ENCODE measurements around the gene PAPPA.

Gene PAPPA

DNA sequence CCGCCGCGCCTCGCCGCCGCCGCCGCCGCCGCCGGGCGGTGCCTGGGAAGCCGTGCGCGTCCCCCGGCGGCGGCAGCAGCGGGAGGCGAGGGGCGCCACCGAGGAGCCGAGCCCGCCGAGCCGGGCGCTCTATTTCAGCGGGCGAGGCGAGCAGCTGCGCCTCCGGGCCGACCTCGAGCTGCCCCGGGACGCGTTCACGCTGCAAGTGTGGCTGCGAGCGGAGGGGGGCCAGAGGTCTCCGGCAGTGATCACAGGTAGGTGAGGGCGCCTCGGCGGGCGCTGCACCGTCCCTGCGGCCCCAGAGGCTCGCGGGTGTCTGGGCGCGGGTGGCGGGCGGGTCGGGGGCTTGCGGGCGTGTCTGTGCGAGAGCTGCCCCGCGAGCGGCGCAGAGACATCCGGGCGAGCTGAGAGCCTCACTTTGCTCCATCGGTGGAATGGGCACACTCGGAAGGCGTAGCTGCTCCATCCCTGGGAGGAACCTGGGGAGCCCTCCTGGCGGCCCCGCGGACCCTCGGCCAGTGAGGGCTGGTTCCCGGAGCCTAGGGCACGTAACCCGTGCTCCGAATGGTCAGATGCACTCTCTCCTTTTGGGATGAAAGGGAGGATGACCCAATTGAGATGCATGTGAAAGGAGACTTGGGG, 864 bp downstream of the PAPPA start:
- no peak for DNase-seq

DNA sequence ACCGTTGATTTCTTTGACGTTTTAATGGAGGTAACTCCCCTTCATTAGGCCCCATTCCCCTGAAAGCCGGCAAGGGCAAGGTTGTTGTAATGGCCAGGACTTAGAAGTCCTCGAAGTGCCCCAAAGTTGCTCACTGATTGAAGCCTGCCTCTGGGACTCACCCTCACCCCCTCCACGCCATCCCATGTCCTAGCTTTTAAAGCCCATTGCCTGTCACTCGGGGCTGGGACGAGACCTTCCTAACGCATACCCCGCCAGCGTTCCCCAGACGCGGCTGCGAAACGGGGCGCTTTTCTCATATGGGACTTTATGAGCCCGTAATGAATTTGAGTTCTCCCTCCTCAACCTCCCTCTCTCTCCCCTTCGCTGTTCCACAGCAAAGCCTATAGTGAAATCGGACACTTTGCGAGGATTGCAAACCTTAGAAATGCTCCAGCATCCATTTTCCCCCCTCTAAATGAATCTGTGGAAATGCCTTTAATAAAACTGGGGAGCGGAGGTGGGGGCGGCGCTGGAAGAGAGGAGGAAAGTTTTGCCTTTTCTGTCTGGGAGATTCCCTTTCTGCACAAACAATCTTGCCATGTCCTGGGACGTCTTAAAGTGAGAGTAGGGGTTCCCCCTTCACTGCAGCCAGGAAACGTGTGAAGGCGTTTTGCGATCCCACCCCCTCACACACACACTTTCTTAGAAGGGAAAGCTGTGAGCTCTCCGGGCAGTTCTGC, 1.5 kb downstream of the PAPPA start:
- no peak for DNase-seq

DNA sequence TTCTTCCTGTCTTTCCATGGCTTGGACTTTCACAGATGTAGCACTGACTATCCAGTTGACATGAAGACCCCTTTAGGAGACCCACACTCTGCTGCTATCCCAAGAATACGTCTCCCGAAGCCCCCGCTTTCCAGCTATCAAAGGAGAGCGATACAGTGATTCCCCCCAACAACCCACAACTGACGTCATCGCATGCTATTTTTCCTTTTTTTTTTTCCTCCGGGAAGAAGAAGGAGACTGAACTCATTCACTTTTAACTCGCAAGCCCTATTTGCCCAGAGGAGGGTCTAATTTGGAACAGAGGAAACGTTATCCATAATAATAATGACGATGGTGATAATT, 2.1 kb downstream of the PAPPA start:
- no peak for DNase-seq

DNA sequence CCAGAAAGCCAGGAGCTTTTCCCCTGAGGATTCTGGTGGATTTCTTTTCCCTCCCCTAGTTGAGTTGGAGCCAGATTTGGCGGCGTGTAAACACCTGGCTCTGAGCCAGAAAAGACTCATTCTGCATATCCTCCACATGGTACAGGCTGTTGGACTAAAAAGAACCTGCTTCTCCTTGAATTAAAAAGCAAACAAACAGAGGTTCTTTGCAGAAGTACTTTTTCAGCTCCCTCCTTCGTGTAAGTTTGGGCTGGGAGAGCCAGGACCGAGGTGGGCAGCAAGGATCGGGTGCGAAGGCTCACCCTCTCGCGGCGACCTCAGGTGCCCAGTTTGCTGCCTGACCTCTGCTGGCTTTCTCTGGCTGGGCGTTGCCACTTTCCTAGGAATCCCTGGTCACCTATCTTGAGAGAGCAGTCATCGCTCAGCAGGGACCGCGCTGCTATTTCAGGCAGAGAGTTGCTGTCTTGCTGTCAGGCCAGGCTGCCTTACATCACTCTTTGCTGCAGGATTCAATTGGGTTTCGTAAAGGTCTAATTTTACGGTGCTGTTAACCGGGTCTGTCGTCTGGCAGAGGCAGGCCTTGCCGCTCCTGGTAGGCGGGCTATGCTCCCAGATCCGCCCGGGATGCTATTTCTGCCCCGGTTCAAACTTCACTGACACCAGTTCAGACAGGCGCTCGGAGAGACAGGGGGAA, 3.2 kb downstream of the PAPPA start:
- no peak for DNase-seq

DNA sequence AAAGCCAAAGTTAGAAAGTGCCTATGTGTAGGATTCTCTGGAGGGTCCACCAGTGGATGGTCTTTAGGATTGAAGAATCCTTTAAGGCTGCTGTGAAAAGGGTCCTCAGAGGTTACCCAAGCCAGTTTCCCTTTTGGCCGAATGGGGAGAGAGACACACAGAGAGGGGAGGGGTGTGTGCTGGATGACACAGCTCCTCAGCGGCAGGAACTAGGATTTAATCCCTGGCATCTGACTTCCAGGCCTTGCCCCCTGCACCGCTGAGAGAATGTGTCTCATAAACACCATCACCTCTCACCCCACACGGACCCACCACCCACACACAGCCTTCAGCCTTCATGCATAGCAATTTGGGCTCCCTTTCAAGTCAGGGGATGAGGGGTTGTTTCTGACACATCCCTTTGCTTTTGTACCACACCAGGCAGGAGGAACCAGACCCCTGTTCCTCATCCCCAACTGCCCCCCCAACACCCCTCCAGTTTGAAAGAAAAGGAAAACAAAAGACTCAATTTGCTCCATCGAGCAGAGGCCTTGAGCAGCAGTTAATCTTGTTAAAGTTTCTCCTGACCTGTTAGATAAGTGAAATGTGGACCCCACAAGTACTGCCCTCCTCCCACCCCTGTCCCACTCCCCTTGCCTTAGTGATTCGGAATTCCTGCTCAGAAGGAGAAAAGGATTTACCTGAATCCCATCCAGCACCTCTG, 4.0 kb downstream of the PAPPA start:
- DNase-seq: no peak

DNA sequence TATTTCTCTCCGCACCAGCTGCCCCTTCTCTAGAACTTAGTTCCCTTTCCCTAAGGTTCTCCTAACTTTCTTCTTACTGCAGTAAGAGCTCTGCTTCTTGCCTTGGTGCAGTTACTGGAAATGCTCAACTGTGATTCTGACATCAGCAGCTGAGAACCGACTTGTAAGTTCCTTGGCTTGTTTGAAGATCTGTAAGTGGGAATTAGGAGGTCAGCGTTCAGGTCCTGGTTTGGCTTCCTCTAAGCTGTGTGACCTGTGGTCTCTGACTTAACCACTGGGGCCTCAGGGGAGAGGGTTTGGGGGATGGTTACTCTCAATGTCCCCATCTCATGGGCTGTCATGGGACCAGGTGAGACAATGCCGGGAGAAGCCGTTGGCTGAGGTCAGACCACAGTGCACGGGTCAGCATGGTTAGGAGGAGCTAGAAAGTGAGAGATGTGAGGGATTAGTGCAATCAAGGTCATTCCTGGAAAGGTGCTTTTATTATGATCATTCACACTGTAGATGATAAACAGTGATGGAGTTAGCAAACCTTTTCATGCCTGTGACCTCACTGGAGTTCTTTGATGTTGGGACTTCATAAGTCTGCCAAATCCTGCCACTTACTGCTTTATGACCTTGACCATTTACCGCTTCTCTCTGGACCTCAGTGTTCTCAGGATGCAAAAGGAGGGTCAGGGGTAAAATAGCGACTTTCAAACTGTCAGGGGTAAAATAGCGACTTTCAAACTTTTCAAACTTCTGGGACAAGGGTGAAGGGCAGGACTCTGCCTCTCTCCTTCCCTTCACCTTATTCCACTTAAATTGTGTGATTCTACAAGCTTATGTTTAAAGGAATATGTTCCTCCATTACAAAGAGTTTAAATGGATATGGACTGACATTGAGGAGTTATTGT, 7.3 kb downstream of the PAPPA start:
- DNase-seq: no peak

DNA sequence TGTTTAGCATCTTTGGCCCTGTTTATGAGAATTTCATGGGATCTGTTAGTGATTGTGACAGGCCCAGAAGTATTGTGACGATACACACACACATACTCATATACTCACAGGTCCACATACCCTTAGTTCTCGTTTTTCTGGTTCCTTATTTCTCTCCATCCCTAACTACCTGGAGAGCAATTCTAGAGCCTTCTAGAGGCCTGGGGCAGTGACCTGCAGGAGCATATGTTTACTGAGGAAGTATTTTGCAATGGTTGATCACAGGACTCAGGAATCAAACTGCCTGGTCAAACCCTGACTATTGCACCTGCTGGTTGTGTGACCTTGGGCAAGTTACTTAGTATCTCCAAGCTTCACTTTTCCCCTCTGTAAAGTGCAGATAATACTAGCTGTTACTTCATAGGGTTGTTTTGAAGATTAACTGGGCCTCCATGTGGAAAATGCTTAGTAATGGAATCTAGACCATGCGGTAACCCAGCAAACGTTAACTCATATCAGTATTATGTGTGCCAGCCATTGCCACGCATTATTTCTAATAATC, 8.7 kb downstream of the PAPPA start:
- DNase-seq: no peak

DNA sequence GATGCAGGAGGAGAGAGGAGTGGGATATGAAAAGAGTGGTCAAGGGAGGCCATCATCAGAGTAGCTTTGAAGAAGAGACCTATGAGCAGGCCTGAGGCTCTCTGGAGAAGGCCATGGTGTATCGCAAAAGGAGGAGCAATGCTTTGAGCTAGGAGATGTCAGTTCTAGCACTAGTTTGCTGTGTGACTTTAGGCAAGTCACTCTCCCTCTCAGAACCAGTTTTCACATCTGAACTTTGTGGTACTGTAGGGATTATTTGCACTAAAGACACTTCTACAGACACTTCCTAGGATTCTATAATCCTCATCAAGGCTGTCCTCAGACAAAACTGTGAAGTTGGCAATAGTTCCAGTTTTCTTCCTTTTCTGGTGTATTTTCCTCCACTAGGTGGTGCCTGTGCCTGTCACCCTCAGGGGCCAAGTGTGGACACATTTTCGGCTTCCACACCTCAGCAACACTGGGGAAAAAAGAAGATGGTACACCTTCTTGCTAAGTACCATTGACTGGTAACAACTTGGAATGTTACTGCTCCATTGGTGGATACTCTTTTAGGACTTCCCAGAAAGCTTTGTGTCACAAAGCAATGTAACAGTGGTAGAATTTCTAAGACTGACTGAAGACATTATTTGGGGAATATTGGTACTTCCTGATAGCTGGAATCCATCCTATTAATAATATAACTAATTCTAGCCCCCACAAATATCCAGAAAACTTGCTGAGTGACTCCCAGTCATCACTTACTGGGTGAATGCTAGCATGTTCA, 9.9 kb downstream of the PAPPA start:
- no peak for DNase-seq

DNA sequence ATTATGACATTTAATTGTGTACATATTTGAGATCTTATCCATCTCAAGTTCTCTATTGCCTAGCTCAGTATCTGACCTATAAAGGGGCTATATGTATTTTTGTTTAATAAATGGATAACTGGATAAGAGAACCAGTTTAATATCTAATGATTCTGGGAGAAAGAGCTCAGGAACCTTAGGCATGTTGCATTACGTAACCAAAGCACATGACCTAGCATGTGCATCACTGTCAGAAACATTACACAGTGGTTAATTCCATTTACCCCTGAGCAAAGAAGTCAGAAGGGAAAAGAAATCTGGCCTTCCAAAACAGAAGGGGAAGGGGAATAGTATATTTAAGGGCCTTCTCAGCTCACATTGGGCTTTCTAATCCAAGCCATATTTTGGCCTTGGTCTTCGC, 12.3 kb downstream of the PAPPA start:
- no peak for DNase-seq

DNA sequence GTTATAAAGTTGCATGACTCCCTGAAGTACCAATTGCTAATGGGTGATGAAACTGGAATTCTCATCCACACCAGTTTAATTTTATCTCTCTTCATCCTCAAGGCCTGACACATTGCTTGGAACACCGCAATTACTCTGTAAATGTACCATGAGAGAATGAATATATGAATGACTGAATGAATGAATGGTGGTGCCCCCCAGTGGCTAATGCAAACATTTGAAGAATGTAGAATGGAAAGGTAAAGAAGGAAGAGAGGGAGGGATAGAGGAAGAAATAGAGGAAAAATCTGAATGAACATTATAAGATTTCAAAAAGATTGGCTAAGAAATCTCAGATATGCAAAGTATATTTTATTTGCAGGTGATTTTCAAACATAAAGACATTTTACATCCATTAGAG, 13.1 kb downstream of the PAPPA start:
- DNase-seq: no peak

DNA sequence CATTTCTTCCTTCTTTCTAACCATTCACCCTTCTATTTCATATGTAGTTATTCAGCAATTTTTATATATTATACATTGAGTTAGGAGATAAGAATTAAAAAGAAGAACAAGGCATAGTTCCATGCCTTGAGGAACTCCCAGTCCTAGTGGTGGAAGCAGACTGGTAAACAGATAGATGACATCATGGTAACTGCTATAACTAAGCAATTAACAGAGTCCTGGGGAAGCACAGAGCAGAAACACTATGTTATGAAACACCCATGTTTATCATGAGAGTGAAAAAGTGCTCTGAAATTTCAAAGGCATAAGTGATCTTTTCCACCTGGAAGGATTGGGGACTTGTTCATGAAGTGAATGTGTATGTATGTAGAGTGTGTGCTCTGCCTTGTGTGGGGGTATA, 14.6 kb downstream of the PAPPA start:
- DNase-seq: no peak

DNA sequence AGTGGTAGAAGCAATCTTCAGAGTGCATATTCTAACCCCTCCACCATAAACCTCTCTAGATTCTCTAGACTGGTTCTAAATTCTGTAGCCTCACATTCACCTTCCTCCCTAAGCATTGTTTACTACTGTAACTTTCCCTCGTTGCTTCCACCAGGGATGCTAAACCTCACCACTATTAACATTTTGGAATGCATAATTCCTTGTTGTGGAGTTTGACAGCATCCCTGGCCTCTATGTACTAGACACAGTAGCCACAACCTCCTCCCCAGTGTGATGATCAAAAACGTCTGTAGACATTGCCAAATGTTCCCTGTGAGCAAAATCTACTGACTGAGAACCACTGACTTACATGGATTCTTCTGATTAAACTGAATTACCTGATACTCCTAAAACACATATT, 18.6 kb downstream of the PAPPA start:
- no peak for DNase-seq

DNA sequence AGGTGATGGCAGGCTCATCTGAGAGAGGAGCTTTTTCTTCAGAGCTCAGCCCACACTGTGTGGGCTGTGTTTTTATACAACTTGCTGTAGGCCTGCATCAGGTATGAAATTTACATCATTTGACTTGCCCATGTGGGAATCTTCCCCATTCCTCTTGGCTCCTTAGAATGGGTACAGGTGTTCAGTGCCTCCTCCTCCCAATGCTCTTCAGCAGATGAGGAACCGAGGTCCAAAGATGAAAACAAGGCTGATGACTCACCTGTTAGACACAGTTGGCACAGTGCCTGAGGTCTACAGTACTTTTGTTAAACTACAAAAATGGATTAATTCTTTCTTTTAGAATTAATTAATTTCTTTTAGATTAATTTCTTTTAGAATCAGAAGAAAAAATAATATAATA, 20.8 kb downstream of the PAPPA start:
- DNase-seq: no peak

DNA sequence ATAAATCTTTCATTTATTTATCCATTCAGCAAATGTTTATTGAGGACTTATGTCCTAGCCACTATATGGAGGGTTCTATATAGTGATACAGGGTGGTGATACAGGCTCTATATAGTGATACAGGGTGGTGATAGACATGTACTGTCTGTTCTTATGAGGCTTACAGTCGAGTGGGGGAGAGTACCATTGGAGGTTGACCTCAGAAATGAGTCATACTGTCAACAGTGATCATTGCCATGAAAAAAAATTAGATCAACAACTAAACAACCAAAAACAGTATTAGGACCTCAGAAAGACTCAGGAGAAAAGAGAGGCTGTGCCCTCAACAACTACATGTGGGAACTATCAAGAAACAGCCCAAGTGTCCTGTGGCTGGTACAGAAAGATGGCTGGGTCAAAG, 22.0 kb downstream of the PAPPA start:
- no peak for DNase-seq

DNA sequence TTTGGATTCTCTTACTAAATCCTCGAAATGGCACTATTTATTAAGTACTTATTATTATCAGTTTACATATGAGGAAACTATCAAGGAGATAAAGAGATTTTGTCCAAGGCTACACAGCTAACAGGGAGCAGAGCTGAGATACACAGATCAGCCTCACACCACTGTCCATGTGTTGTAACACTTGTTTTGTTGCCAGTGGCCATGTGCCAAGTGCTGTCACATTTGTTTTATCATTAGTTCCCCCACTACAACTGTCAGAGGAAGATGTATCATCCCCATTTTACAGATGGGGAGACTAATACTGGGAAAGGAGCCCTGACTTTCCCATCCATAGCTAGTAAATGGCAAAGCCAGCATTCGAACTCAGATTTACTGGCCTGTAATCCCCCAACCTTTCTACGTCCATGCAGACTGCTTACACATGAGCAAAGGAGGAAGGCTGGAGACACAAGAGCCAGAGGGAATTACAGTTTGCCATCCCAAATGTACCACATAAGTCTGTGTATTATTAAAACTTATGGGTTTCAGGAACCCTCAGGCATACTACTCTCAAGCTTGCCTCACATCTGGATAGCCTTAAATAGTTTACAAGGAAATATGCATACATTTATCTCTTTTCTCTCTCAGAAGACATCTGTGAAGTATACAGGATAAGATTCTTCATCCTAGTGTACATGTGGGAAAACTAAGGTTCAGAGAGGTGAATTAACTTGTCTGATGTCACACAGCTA, 25.1 kb downstream of the PAPPA start:
- no peak for DNase-seq

DNA sequence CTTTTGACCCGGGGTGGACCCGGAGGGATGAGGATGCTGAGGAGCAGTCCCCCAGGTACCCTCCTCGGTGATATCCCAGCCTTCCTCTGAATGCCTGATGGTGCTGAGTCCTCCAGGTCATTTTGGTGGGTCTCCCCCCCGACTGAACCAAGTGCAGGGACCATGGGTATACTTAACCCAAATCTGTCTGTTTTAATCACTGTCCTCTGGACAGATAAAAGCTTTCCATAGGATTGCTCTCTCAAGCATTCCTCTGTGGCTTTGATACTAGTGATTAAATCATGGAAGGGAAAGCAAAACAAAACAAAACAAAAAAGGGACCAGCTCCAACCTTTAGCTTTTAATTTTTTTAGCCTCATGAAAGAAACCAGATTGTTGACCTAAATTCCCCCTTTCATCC, 26.0 kb downstream of the PAPPA start:
- no peak for DNase-seq

DNA sequence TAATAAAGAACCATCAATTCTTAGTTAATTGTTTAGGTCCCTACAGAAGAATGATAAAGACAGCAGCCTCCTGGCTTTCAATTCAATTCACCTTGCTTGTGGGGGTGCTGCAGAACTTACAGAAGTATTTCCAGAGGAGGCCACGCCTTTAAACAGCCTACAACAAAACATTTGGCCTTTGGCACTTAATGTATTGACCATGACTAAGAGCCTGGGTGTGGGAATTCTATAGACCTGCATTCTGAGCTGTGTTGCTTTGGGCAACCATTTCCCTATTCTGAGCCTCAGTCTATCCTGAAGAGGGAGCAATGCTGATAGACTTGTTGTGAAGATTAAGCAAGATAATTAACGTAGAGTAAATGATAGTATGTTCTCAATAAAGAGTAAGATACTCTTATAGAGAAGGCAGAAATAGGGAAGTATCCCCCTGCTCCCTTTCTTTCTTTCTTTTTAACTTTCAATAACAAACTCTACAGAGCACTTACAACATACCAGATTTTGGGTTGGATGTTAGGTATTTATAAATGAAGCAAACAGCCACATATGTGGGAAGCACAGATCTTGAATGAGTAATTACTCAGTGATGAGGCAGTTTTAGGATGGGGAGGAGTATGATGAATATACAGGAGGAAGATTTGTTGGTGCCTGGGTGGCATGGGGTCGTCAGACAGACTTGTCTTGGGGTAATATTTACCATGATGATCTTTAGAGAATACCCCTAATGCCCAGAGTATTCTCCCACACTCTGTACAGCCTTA, 28.4 kb downstream of the PAPPA start:
- no peak for DNase-seq

DNA sequence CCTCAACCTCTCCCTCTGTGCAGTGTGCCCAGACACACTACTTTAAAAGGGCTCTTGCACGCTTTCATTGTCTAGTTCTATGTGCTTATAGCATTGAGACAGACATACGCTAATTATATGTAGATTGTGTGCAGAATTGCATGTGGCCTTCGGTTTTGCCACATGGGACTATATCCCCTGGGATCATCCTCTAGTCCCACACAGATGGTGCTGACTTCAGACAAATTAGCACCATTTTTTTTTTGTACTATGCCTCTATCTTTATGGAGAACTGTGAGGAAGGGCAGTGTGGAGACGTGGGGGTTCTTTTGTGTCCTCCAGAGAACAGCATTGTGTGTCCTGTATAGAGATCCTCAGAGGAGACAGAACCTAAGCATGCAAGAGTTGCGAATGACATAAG, 29.3 kb downstream of the PAPPA start:
- no peak for DNase-seq

DNA sequence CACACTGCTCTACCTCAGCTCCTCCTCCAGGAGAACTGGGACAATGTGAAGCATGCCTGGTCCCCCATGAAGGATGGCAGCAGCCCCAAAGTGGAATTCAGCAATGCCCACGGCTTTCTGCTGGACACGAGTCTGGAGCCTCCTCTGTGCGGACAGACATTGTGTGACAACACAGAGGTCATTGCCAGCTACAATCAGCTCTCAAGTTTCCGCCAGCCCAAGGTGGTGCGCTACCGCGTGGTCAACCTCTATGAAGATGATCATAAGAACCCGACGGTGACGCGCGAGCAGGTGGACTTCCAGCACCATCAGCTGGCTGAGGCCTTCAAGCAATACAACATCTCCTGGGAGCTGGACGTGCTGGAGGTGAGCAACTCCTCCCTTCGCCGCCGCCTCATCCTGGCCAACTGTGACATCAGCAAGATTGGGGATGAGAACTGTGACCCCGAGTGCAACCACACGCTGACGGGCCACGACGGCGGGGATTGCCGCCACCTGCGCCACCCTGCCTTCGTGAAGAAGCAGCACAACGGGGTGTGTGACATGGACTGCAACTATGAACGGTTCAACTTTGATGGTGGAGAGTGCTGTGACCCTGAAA, 34.1 kb downstream of the PAPPA start:
- DNase-seq: no peak

DNA sequence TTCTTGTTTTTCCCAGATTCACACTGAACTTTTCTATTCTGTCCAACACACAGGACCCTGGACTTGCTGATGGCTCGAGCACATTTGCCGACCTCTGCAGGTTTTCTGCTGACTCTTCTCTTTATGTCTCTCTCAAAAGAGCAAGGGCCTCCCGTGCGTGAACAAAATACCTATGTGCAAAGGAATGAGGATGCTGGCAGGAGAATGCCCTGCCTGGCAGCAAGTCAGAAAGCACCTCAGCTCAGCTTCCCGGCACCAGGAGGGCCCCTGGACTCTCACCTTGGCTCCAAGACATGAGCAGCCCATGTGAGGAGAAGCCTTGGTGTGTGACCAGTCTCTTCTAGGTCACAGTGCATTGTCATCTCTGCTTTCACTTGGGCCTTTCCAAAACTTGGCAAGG, 36.1 kb downstream of the PAPPA start:
- DNase-seq: no peak
